ENCODE results near the gene CLEC16A. TPM values are rescaled to one million over a fixed set of nuclear protein-coding genes. Genes with fewer than 3 reads are reported as not detected.
"Not testable (repeated sequence)": the region's sequence is repeated elsewhere in the genome, so short reads cannot be mapped to it uniquely, and the experiment has no call there.

Gene CLEC16A
- total RNA-seq, 1 experiment from 2014 or later, result 12.7 TPM

DNA sequence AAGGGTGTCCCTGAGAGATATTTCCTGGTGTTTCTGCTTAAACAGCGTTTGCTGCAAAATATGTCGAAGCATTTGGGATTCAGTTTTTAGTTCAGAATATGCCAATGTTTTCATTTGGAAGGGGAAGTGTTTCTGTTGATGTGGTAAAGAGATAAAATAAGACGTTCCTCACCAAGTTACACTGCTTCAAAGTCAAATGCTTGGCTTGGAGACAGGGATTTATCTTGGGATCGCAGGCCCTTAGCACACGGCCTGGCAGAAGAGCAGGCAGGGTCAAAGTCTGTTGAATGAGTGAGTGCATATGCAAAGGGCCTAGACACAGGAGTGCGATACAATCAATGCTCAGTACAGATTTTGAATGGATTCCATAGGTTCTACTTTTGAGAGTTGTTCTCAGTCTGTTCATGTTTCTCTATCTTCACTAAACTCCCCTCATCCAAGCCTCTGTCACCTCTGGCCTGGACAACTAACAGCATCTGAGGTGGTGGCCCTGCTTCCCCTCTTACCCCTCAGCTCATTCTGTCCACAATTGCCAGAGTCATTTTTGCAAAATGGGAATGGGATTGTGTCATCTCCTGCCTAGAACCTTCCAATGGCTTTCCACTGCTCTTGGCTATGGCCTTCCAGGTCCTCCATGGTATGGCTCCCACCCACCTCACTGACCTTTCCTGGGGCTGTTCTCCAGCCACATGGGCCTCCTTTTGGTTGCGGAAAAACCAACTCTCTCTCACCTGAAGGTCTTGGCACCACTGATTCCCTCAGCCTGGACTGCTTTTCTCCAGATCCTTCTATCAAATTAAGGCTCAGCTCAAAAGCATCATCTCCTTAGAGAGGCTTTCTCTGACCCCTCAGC, 5.3 kb upstream of the CLEC16A start:
- no peak for DNase-seq (ENCODE audit: low spot score)

DNA sequence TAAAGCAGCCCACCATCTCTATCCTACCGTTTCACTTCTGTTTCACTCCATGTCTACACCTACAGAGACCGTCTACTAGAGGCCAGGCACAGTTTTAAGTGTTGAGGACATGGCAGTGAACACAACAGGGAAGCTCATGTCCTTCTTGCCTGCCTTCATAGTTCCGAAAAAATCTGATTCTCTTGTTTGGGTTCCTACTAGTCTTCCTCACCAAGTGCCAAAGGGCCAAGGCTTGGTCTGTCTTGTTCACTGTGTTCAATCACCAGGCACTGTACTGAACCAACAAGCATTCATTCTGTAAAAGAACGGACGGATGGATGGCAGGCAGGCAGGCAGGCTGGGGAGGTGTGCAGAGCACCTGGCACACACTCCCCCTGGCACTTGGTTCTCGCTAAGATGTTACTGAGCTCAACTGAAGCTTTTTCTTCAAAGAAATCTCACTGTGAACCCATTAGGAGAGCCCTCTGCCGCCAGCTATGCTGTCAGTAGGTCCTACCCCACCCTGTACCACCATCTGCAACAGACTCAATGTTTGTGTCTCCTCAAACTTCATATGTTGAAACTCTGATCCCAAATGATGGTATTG, 4.6 kb upstream of the CLEC16A start:
- no peak for DNase-seq (ENCODE audit: low spot score)

DNA sequence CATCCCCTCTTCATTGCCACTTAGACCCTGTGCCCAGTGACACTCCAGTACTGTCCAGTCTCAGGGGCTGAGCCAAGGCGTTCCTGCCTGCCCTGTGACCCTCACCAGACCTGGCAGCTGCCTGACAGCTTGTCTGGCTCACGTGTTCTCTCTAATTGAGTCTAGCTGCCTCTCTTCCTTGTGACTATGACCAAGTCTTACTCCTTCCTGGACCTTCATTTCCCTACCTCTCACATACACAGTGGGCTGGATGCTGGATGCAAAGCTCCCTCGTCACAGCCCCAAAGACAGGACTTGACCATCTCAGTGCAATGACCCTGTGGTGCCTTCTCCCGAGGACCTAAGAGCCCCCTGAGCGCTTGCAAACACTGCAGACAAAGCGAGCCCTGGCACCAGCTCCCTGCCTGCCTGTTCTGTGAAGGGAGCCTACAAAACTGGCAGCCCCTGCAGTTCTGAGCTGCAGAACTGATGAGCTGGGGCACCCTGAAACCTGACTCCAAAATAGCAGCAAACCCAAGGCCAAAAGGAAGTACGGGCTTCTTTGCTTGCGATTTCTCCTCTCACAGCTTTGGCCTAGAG, 3.8 kb upstream of the CLEC16A start:
- no peak for DNase-seq (ENCODE audit: low spot score)

DNA sequence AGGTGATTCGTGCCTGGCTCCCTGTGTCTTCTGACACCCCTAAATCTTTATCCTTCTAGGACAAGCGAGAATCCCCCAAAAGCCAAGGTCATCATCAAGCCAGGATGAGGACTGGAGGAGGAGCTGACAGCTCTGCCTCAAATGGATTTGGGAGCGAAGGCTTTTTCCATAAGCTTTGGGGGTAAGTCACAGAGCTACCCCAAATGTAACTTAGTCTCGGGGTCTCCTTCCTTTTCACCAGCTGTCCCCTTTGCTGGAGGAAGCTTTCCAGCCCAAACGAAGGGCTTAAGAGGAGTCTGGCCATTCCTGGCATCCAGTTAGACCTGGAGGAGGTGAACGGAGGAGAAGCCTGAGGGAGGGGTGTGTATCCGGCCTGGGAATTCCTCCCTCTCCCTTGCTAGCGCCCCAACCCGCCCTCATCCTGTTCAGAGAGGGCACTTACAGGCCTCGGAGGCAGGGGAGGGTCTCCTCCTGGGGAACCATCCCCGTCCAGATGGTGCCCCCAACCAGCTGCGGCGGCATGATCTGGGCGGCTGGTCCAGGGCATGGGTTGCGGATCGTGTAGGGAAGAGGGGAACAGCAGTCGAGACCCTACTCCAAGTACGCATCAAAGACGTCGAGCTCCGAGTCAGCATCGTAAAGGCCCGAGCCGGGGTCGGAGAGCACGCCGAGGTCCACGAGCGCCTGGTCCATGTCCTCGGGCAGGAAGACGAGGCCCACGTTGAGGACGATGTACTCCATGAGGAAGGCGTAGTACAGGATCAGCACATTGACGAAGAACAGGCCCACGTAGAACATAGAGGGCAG, 3.0 kb upstream of the CLEC16A start:
- peak; percentile 21 for DNase-seq (ENCODE audit: low spot score)

DNA sequence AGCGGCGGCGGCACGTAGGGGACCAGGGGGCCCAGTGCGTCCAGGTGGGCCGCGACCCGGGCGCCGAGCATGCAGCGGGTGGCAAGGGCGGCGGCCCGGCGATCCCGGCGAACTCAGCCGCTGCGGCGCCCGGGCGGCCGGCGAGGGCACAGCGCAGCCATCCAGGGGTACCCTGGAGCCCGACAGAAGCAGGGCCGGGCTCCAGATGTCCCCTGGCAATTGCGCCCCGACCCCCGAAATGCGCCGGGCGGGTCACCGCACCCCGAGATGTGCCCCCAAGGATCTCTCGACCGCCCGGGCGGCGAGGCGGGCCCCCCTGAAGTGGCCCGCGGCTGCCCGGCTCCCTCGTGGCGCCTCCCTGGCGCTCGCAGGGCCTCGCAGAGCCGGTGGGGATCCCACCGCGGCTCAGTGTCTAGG, 2.4 kb upstream of the CLEC16A start:
- DNase-seq (ENCODE audit: low spot score), result not testable (repeated sequence)

DNA sequence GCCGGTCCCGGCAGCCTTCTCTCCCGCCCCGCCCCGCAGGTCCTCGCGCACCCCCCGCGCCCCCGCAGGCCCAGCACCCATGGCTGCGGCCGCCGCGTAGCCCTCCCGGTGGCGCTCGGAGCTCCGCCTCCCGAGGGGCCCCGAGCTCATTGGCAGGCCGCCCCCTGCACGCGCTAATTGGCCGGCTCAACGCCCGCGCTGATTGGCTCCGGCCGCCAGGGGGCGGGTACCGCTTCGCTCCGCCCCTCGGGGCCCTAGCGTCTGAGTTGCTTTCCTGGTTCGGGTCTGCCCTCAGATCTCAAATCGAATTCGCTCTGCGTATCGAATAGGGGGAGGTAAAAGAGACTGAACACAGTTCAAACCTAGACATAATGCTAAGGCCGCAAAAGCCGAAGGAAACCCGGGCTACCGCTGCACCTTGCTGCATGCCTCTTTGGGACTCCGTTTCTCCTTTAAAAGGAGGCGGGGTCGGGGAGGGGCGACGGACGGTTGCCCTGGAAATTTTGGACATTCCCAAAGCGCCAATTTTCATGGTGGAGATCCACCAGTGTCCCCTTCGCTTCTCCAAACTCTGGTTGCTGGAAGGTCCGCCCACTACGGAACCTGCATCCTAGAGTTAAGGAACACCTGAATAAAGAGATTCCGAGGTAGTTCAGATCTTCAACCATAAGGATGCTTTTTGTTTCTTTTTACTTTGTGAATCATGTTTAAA, 1.9 kb upstream of the CLEC16A start, which contains the start of gene DEXI:
Gene DEXI, minus strand, starts transcription at position 117 of the 712 bp plus-strand sequence. CDS start 463 bp downstream, outside the sequence.
- peak; percentile 92 for DNase-seq (ENCODE audit: low spot score)

DNA sequence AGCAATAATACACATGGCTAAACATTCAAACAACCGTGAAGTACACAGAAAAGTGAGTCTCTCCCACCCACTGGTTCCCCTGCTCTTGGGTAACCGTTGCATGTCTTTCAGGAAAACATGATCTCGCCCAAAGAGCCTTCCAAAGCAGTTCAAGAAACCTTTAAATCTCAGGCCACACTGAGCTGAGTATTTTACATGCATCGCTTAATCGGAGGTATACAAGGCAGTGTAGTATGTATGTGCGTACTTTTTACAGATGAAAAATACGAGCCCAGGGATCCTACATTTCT, 1.4 kb upstream of the CLEC16A start:
- DNase-seq (ENCODE audit: low spot score), result no peak

DNA sequence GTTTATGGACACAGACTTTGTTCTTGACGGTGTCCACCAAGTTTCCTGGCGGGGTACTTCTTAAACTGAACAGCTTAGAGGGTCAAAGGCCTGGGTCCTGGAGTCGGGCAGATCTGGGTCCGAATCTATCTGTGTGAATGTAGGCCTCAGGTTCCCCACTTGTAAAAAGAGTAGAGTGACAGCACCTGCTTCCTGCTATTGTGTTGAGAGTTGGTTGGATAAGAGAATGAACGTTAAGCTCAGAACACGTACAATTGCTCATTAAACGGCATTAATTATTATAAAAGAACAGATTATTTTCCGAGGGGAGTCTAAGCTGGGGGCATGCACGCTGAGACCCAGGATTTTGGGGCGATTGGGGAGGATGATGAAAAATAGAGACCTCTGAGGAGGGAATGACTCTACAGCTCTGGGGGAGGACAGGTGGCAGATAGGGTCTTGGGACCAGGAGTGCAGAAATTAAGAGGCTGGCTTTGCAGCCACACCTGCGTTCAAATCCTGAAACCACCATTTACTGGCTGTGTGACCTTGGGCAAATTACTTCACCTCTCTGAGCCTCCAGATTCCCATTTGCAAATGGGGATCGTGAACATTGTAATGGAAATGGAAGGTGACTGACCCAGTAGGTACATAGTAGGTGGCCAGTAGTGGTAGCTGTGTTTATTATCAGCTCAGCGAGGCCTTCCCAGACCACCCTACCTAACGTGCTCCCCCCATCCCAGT, 862 bp downstream of the CLEC16A start:
- DNase-seq (ENCODE audit: low spot score), result peak; percentile 11

DNA sequence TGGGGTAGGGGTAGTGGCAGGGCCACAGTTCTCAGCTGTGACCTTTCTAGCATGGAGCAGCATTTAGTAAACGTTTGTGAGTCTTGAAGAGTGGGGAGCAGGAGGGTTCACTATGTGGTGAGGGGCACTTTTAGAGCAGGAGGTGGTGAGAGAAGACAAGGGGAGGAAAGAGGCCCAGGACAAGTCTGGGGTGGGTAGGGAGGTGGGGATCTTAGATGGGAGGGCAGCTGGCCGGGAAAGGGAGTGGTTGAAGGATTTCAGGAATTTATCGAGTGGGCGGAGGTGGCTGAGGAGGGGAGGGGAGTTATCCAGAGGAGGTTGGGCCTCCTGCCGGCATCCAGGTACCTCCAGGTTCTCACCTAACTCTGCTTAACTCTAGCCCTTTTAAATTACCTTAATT, 1.9 kb downstream of the CLEC16A start:
- peak; percentile 46 for DNase-seq (ENCODE audit: low spot score)

DNA sequence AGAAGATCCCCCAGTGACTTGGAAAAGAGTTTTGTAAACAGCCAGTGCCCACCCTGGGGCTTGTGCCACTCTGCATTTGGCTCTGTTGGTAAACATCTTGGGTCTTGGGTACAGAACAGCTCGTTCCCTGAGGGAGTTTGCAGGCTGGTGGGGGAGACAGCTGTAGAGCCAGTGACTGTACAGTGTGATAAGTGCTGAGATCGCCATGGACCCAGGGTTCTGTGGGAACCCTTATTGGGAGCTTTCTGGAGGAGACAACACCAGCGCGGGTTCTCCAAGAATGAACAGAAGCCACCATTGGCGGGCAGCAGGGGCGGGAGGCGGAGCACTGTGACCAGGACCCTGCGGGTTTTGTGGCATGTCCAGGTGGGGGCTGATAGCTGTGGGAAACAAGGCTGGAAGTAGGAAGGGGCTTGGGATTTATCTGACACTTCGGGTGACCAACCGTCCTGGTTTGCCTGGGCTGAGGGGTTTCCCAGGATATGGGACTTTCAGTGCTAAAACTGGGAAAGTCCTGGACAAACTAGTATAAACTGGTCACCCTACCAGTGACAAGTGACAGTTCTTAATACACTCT, 2.9 kb downstream of the CLEC16A start:
- DNase-seq (ENCODE audit: low spot score), result no peak

DNA sequence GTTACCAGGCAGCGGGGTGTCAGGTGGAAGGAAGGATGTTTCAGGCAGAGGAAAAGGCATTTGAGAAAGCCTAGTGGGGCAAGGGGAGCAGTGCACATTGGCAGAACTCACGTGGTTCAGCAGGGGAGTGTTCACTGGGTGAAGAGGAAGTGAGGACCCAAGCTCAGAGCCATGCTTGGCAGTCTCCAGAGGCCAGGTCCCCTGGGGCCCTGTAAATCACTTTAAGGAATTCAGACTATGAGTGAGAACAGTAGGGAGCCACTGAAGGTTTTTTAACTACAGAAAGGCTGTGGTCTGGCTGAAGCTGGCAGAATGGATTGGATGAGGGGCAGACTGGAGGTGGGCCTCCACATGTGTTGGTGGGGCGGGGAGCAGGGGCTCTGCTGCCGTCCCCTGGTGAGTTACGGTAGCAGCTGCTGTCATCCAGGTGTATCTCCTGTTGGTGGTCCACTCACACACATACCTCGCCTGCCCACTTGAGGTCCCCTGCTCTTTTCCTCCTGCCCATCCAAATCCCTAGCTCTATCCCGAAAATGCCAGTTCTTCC, 5.1 kb downstream of the CLEC16A start:
- DNase-seq (ENCODE audit: low spot score), result no peak

DNA sequence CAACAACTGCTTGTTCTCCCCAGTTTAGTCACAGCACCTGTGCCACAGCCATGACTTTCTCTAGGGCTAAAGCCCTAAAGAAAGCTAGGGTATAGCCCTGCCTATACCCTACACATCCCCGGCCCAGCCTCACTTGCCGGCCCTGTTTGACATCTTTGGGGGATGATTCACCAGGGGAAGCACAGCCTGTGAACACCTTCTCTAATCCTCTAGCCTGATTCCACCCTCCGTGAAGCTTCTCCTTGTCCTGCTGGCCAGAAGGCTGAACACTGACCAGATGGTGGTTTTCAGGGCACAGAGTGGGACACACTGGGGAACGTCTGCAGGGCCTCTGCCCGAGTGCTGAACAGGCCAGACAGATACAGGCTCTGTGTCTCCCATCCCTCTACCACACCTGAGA, 6.0 kb downstream of the CLEC16A start:
- no peak for DNase-seq (ENCODE audit: low spot score)

DNA sequence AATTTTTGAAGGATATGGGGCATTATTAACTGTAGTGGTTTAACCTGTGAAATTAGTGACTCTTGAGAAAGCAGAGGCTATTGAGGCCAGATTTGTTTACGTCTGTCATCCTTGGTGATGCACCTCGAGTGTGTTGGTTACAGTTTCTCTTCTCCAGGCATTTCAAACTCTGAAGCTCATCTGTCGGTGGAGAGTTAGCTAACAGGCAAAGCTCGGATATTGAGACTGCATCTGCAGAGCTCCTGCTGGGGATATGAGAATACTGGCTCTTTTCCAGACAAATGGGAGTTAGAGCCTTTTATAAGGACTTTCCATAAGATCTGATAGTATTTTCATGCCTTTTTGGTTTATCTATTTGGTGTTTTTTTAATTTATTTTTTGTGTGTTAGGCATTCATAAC, 6.7 kb downstream of the CLEC16A start:
- no peak for DNase-seq (ENCODE audit: low spot score)

DNA sequence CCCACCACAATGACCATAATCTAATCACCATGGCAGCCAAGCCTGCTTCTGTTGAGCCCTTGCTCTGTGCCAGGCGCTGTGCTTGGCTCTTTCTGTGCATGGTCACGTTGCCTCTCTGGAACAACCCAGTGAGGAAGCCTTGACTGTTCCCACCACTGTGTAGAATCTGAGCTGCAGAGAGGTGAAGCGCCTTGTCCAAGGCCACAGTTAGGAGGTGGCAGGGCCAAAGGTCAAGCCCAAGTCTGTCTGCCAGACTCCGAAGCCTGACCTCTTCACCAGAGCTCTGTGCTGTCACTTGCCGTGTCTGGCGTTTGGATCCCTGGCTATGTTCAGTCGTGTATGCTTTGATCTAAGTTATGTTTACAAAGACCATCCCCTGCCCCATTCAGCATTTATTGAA, 10.5 kb downstream of the CLEC16A start:
- no peak for DNase-seq (ENCODE audit: low spot score)

DNA sequence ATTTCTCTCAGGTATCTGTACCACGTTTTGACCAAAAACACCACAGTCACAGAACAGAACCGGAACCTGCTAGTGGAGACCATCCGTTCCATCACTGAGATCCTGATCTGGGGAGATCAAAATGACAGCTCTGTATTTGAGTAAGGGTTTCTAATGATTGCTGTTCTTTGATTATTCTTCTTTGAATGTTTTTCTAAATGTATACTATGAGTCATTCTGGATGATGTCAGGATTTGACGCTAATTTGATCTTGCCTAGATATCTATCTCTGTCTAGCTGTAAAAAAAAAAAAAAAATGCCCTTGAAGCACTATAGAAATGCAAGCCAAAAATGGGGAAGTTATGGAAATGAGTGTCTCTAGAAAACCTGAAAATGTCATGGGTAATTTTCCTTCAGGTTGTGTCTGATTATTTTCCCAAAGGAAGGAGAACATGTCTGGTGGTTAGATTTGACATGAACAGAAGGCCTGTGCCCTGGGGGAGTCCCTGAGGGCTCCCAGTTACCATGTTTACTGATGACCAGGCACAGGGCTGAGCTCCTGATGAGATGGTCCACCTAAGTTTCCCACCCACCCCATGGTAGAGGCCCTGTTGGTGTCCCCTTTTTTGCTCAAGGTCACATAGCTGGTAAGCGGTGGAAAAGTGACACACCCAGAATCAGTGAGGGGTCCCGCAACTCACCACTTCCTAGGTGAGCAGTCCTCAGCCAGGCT, 13.6 kb downstream of the CLEC16A start:
- DNase-seq (ENCODE audit: low spot score), result no peak

DNA sequence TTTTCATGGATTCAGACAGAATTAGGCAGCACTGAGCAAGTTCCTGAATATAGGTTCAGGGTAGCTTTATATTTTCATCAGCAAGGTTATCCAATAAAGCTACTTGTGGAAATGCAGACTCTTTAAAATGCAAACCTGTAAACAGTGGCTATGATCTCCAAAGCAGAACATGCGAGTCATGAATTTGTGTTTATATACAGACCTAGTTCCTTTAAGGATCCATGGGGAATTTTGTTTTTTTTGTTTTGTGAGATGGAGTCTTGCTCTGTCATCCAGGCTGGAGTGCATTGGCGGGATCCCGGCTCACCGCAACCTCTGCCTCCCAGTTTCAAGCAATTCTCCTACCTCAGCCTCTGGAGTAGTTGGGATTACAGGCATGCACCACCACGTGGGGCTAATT, 14.8 kb downstream of the CLEC16A start:
- no peak for DNase-seq (ENCODE audit: low spot score)

DNA sequence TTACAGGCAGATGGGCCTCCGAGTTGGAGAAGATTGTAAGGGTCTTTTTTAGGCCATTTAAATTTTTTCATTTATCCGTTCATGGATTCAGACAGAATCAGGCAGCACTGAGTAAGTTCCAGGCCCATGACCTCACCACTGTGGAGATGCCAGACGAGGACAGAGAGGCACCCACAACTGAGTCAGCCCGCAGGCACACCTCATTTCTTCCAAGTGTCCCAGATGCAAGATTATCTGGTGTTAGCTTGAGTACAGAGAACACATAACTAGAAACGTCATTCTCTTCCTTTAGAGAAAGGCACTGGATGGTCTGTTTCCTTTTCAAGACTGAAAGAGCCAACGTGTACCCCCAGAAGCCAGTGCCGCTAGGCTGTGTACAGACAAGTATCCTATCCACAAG, 16.9 kb downstream of the CLEC16A start:
- no peak for DNase-seq (ENCODE audit: low spot score)

DNA sequence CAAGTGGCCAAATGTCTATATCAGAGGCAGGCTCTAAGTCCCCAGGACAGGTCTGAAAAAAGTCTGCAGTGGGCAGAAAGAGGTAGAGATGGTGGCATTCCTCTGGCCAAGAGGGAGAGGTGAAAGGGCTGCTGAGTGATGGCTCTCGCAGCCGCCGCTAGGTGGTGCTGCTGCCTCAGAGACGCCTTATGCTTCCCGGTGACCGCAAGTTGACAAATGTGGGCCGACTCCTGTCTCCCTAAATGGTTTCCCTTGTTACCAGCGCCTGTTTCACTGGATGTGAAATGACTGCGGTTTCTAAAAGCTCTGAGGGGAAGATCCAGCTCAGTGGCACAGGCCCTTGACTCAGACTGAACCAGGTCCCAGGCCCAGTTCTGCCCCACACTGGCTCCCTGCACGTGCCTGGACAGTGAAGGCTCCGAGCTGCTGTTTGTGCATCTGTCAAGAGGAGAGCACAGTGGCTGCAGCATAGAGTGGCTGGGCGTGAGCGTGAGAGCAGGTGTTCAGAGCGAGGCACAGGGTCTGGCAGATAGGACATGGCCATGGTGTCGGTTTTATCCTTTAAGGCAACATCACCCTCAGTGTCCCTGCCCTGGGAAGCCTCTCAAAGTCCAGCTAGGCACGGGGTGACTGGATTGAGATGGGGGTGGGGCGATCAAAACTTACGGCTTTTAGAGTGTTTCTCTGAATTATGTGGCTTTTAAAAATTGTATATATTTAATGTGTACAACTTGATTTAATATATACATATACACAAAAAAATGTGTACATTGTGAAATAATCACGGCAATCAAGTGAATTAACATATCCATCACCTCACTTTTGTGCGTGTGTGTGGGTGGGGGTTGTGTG, 19.9 kb downstream of the CLEC16A start:
- peak; percentile 77 for DNase-seq (ENCODE audit: low spot score)

All from HT-29 (cell line).